HepG2 (cell line): ENCODE results near the gene BCAM. TPM values are rescaled to one million over a fixed set of nuclear protein-coding genes. Genes with fewer than 3 reads are reported as not detected.
A peak's percentile ranks its signal among the peaks of the same experiment; 100 is the strongest.

ENCODE experiments used
- CBX5 ChIP-seq: sonication (generic); formaldehyde crosslinking; IDR thresholded peaks from 2 replicates; pipeline ENCODE4 v1.4.0; 2020; ENCODE audit warnings: missing genetic modification reagents, borderline replicate concordance
- HNF4G ChIP-seq, 2 experiments: sonication (generic) in 1 of 2; formaldehyde crosslinking in 1 of 2; IDR thresholded peaks; 2 replicates each; pipeline versions ENCODE4 v1.4.0 to v1.6.1; 2011 to 2020; ENCODE audit warnings: borderline replicate concordance in 2 of 2, low read depth in 2 of 2, mild to moderate bottlenecking in 2 of 2, low read length in 1 of 2, missing genetic modification reagents in 1 of 2, moderate library complexity in 1 of 2
- HNRNPLL ChIP-seq: fragments of 200-400 bp; formaldehyde crosslinking; IDR thresholded peaks from 2 replicates; pipeline ENCODE4 v1.6.1; 2017; ENCODE audit warnings: mild to moderate bottlenecking, low read depth, low read length; ENCODE audit not compliant: poor library complexity, severe bottlenecking
- IKZF1 ChIP-seq: fragments of 450-650 bp; IDR thresholded peaks from 2 replicates; pipeline ENCODE4 v1.7.1; 2016
- NCOA1 ChIP-seq: sonication (generic); formaldehyde crosslinking; IDR thresholded peaks from 2 replicates; pipeline ENCODE4 v1.9.0; 2021; ENCODE audit warnings: missing genetic modification reagents
- RCOR2 ChIP-seq: IDR thresholded peaks from 2 replicates; pipeline ENCODE4 v1.6.1; 2016; ENCODE audit warnings: missing biosample characterization, missing genetic modification reagents
- SETDB1 ChIP-seq: sonication (generic); formaldehyde crosslinking; IDR thresholded peaks from 2 replicates; pipeline ENCODE4 v1.5.1; 2020; ENCODE audit warnings: missing genetic modification reagents, mild to moderate bottlenecking, borderline replicate concordance
- SRSF9 ChIP-seq: fragments of 200-400 bp; formaldehyde crosslinking; IDR thresholded peaks from 2 replicates; pipeline ENCODE4 v1.6.1; 2018; ENCODE audit warnings: borderline replicate concordance, mild to moderate bottlenecking, low read depth, low read length; ENCODE audit not compliant: insufficient read depth, poor library complexity, severe bottlenecking
- STAT6 ChIP-seq: sonication (generic); formaldehyde crosslinking; IDR thresholded peaks from 2 replicates; pipeline ENCODE4 v1.4.0; 2020; ENCODE audit warnings: missing genetic modification reagents, mild to moderate bottlenecking, borderline replicate concordance
- TFAP4 ChIP-seq: sonication (generic); IDR thresholded peaks from 2 replicates; pipeline ENCODE4 v1.6.1; 2016; ENCODE audit warnings: low read depth, borderline replicate concordance
- ZFY ChIP-seq: sonication (generic); formaldehyde crosslinking; IDR thresholded peaks from 2 replicates; pipeline ENCODE4 v1.4.0; 2020; ENCODE audit warnings: missing genetic modification reagents
- ZNF18 ChIP-seq: sonication (generic); formaldehyde crosslinking; IDR thresholded peaks from 2 replicates; pipeline ENCODE4 v1.8.0; 2022; ENCODE audit warnings: mild to moderate bottlenecking, missing genetic modification reagents; ENCODE audit not compliant: insufficient replicate concordance
- ZNF234 ChIP-seq: sonication (generic); formaldehyde crosslinking; conservative IDR thresholded peaks from 2 replicates; pipeline ENCODE4 v1.5.1; 2020; ENCODE audit warnings: mild to moderate bottlenecking, missing genetic modification reagents
- ZNF263 ChIP-seq: sonication (generic); formaldehyde crosslinking; IDR thresholded peaks from 2 replicates; pipeline ENCODE4 v1.4.0; 2020; ENCODE audit warnings: missing genetic modification reagents
- ZNF329 ChIP-seq: sonication (generic); formaldehyde crosslinking; IDR thresholded peaks from 2 replicates; pipeline ENCODE4 v1.9.0; 2021; ENCODE audit warnings: low read depth, mild to moderate bottlenecking, missing genetic modification reagents
- polyA plus RNA-seq, 8 experiments: library from polyadenylated mRNA; depleted of rRNA in 3 of 8; stranded (reverse) in 7 of 8; unstranded in 1 of 8; fragments of >200 nt; fragmentation: Illumina TruSeq in 4 of 8; extraction: Trizol in 4 of 8; gene quantifications; 2 replicates each; pipeline versions ENCODE4 v1.2.1 to v1.2.3, GENCODE V29; 2011 to 2016; ENCODE audit warnings: low read depth in 4 of 8, missing spikeins in 1 of 8, mixed read lengths in 1 of 8; ENCODE audit not compliant: insufficient read depth in 1 of 8
- total RNA-seq, 5 experiments: library from RNA; depleted of rRNA; stranded (reverse); fragments of >200 nt; fragmentation: Illumina TruSeq; extraction: Trizol; gene quantifications; 2 replicates each; pipeline ENCODE4 v1.2.3, GENCODE V29; 2016; ENCODE audit warnings: low read depth in 1 of 5
- TF ChIP-seq, protein P1 (sequence below): sonication (generic); formaldehyde crosslinking; IDR thresholded peaks from 2 replicates; pipeline ENCODE4 v1.4.0; 2020; ENCODE audit warnings: missing genetic modification reagents
- TF ChIP-seq, protein P2 (sequence below): sonication (generic); formaldehyde crosslinking; conservative IDR thresholded peaks from 2 replicates; pipeline ENCODE4 v1.8.0; 2022; ENCODE audit warnings: missing genetic modification reagents
- TF ChIP-seq, protein P3 (sequence below): sonication (generic); formaldehyde crosslinking; IDR thresholded peaks from 2 replicates; pipeline ENCODE4 v1.4.0; 2020; ENCODE audit warnings: missing genetic modification reagents

BCAM gene
- total and polyA plus RNA-seq, 2 of the 13 experiments (the other 11 are each of a cell fraction or from before 2014, with no cell fraction given): 51.2 to 62.7 TPM

- TF ChIP-seq CBX5 (CRISPR knock-in tag) (no peak), HNRNPLL (no peak), ZFY (CRISPR knock-in tag) (peak; percentile 60), ZNF329 (CRISPR knock-in tag) (no peak), ZNF18 (CRISPR knock-in tag) (no peak), ZNF263 (CRISPR knock-in tag) (peak; percentile 53; the same call in 1 of the 2 replicates), RCOR2 (CRISPR knock-in tag) (no peak), IKZF1 (no peak), SETDB1 (CRISPR knock-in tag) (no peak), HNF4G (IDR thresholded peaks at IDR 0.05; ENCODE audit: borderline replicate concordance, low read depth, low read length) (no peak), HNF4G (CRISPR knock-in tag; IDR thresholded peaks at IDR 0.05; ENCODE audit: borderline replicate concordance, low read depth) (no peak), SRSF9 (no peak), TFAP4 (peak; percentile 72; the same call in 1 of the 2 replicates), NCOA1 (CRISPR knock-in tag) (no peak), ZNF234 (CRISPR knock-in tag) (no peak), STAT6 (CRISPR knock-in tag) (no peak)
- TF ChIP-seq, protein P1, sequence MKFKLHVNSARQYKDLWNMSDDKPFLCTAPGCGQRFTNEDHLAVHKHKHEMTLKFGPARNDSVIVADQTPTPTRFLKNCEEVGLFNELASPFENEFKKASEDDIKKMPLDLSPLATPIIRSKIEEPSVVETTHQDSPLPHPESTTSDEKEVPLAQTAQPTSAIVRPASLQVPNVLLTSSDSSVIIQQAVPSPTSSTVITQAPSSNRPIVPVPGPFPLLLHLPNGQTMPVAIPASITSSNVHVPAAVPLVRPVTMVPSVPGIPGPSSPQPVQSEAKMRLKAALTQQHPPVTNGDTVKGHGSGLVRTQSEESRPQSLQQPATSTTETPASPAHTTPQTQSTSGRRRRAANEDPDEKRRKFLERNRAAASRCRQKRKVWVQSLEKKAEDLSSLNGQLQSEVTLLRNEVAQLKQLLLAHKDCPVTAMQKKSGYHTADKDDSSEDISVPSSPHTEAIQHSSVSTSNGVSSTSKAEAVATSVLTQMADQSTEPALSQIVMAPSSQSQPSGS: no peak
- TF ChIP-seq, protein P2, sequence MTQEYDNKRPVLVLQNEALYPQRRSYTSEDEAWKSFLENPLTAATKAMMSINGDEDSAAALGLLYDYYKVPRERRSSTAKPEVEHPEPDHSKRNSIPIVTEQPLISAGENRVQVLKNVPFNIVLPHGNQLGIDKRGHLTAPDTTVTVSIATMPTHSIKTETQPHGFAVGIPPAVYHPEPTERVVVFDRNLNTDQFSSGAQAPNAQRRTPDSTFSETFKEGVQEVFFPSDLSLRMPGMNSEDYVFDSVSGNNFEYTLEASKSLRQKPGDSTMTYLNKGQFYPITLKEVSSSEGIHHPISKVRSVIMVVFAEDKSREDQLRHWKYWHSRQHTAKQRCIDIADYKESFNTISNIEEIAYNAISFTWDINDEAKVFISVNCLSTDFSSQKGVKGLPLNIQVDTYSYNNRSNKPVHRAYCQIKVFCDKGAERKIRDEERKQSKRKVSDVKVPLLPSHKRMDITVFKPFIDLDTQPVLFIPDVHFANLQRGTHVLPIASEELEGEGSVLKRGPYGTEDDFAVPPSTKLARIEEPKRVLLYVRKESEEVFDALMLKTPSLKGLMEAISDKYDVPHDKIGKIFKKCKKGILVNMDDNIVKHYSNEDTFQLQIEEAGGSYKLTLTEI (CRISPR knock-in tag): no peak
- TF ChIP-seq, protein P3, sequence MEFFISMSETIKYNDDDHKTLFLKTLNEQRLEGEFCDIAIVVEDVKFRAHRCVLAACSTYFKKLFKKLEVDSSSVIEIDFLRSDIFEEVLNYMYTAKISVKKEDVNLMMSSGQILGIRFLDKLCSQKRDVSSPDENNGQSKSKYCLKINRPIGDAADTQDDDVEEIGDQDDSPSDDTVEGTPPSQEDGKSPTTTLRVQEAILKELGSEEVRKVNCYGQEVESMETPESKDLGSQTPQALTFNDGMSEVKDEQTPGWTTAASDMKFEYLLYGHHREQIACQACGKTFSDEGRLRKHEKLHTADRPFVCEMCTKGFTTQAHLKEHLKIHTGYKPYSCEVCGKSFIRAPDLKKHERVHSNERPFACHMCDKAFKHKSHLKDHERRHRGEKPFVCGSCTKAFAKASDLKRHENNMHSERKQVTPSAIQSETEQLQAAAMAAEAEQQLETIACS (CRISPR knock-in tag): no peak
These were observed 47.6 kb downstream of the BCAM start (continued) for GRCh38 chr19:44856421-44857083.
